GM12892 (cell line): ENCODE results near the gene RTP3.

Experiments
- POLR2A ChIP-seq: IDR thresholded peaks from 2 replicates; pipeline ENCODE4 v1.6.1; 2011; ENCODE audit warnings: low read depth, low read length, control low read depth
- POLR2AphosphoS5 ChIP-seq: IDR thresholded peaks from 2 replicates; pipeline ENCODE4 v1.6.1; 2011; ENCODE audit warnings: low read depth, low read length, control low read depth
- TAF1 ChIP-seq: IDR thresholded peaks from 2 replicates; pipeline ENCODE4 v1.6.1; 2011; ENCODE audit warnings: low read depth, mild to moderate bottlenecking, control low read depth, low read length, borderline replicate concordance

DNA sequence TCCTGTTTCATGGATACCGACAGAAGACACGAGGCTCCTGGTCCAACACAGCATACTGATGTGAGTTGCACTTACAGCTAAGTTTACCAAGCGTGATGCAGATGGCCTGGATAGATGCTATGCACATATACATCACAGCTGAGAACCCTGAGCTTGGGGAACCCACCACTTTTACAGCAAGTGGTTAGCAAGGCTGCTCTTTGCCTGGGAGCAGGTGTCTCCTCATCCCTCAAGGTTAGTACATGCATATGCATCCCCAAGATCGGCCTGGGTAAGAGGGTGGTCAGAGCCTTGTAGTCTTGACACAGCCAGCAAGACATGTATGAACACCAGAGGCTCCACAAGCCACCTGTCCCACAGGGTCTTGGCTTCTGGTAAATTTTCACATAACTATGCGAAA lies 40.0 kb downstream of the RTP3 start:
- TF ChIP-seq POLR2AphosphoS5 (no peak), POLR2A (no peak), TAF1 (no peak)
